Measurements from ENCODE around the gene SCYGR5.
"Not testable (repeated sequence)": the region's sequence is repeated elsewhere in the genome, so short reads cannot be mapped to it uniquely, and the experiment has no call there.

SCYGR5 gene, protein sequence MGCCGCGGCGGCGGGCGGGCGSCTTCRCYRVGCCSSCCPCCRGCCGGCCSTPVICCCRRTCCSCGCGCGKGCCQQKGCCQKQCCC

DNA sequence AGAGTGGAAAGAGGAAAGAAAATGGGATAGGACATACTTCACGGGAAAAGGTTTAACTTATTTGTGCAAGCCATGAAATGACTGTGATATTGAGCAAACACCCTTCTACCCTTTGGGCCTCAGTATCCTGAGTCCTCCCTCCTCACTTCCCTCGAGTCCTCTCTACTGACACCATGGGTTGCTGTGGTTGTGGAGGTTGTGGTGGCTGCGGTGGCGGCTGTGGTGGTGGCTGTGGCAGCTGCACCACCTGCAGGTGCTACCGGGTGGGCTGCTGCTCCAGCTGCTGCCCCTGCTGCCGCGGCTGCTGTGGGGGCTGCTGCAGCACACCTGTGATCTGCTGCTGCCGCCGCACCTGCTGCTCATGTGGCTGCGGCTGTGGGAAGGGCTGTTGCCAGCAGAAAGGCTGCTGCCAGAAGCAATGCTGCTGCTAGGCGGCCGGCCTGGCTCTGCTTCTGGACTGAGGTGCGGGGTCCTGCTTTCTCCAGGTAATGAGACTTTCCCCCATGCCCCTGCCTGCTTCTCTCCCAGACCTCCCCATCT, at the start of gene SCYGR5:
SCYGR5 (plus strand) TSS at position 174 of the 540 bp plus-strand sequence; CDS start at position 174, 0 bp downstream.
- FAIRE-seq, result not testable (repeated sequence)

DNA sequence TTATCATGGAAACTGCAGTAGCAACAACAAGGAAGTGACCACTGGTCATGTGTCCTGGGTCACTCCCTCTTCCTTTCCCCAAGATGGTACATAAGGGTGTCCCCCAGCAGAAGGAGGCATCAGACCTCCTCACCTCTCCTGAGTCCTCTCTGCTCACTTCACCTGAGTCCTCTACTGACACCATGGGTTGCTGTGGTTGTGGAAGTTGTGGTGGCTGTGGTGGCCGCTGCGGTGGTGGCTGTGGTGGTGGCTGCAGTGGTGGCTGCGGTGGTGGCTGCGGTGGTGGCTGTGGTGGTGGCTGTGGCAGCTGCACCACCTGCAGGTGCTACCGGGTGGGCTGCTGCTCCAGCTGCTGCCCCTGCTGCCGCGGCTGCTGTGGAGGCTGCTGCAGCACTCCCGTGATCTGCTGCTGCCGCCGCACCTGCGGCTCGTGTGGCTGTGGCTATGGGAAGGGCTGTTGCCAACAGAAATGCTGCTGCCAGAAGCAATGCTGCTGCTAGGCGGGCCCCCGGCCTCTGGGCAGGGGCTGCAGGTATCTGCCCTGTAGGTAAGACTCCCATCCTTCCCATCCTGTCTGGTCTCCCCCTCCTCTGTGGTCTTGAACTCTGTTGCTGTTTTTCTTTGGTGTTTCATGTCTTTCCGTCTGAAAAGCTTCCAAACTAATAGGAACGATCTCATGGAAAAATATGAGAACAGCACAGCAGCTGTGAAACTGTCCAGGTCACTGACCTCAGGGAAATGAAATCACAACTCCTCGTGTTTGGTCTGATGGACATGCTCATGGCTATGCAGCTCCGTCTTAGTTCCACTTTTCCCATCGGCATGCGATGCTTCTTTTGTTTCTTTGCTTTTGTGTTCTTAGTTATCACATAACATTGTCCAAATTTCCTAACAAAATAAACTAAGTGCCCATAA, 49.0 kb upstream of the SCYGR5 start, which contains the start of gene SCYGR4:
SCYGR4 (plus strand) TSS at position 183 of the 915 bp plus-strand sequence; CDS start at position 183, 0 bp downstream.
- FAIRE-seq, result no peak

DNA sequence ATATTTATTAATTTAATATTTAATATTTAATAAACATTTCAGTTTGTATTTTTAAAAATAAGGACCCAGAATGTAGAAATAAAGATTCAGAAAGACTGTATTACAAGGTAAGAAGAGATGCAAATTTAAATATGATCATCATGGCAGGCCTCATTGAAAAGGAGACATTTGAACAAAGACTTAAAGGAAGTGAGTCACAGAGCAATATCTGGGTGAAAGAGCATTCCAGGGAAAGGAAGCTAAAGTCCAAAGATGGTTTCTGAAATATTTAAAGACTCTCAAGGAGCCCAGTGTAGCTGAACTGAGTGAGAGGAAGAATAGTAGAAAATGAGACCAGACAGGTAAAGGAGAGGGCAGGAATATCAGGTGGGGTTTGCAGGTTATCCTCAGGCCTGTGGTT, 43.4 kb upstream of the SCYGR5 start:
- FAIRE-seq, result no peak

DNA sequence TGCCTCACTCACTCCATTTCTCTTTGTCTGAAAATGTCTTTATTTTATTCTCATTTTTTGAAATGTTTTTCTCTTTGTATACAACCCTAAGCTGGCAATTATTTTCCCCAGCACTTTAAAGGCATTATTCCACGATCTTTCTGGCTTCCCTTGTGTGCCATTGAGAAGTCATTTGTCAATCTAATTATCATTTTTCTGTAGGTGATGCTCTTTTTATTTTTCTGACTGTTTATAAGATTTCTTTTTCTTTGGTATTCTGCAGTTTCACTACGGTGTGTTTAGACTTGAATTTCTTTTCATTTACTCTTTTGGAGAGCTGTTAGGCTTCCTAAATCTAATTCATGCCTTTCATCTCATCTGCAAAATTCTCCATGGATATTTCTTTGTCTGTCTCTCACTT, 41.2 kb upstream of the SCYGR5 start:
- no peak for FAIRE-seq

DNA sequence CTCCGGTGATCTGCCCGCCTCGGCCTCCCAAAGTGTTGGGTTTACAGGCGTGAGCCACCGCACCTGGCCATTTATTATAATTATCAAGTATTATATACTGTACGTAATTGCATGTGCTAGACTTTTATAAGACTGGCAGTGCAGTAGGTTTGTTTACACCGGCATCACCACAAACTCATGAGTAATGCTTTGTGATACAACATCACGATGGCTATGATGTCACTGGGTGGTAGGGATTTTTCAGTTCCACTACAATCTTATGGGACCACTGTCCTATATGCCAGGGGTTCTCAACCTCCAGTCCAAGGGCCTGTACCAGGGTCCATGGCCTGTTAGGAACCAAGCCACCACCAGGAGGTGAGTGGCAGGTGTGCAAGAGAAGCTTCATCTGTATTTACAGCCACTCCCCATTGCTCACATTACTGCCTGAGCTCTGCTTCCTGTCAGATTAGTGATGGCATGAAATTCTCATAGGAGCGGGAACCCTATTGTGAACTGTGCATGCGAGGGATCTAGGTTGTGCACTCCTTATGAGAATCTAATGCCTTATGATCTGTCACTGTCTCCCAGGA, 39.9 kb upstream of the SCYGR5 start:
- FAIRE-seq, result no peak

DNA sequence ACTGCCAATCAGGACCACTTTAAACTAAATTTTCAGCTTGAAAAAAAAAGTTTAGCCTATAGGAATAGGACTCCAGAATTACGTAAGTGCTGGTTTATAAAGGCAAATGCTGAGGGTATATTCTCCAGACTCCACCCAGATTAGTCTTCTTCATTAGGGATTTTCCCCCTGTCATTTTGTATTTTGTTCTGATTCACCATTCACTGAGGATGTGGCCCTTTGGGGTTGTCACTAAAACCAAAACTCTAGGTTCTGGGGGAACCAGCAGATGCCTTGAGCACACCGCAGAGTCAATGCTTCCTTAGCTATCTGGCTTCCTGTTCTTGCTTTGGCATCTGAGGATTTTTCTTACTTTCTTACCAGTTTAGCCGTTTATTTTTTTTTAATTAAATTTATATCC, 38.8 kb upstream of the SCYGR5 start:
- no peak for FAIRE-seq

DNA sequence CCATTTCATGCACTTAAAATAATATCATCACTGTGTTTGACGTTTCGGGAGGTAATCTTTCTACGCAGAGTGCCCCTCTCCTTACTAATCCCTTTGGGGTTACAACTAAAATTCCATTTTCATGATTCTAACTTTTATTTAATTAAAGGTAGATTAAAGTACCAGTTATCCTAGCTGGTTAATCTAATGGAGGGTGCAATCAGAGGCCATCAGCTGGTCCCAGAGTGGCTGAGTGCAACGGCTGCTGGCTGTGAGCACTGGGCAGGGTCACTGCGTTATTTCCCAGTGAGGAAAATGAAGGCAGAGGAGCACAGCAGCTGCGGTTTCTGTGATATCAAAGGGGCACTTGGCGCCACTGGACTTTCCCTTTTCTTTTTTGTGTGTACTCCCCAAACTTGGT, 37.2 kb upstream of the SCYGR5 start:
- no peak for FAIRE-seq

DNA sequence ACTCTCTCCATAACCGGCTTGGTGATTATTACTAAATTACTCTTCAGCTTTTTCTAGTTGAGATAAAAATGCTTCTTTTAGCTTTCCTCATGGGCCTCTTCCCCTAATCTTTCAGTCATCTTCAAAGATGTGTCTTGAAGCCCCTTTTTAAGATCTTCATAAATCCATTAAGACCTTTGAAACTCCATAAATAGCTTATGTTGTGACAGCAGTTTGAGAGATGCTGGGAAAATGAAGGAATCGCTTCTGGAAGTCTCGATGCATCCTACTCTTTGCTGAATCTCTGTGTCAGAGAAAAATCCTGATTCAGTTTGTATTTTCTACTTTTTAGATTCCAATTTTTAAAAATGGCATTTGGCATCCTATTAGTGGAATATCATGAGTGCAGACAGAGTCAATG, 36.3 kb upstream of the SCYGR5 start:
- no peak for FAIRE-seq

DNA sequence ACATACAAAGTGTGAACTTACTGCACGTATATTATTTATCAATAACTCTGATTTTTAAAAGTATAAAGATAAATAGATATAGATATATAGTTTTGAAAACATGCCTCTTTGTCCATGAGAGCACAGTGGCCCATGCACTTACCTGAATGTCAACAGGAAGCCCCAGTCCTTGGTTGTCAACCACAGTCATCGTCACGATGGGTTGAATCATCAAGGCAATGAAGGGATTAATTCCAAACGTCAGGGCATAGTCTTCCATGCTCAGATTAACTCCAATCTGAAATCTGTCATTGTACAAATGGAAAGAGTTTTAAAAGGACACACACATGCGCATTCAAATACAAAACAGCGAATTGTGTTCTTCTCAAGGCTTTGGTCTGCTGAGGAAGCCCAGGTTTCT, 33.8 kb upstream of the SCYGR5 start:
- no peak for FAIRE-seq

DNA sequence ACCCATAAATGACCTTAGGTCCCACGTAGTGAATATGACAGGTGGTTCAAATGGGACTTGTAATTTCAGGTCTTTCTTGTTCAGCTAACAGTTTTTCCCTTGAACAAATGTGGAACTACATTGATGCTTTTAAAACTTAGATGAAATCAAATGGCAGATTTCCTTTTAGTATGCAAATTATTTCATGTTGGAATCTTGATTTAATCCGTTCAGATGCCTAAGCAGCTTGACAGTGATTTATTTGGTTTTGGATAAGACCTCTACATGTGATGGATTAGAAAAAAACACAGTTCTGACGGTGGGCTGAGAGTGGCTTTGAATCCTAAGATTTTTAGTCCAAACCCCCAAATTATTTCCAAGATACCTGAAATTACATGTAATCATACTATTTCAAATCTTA, 32.4 kb upstream of the SCYGR5 start:
- no peak for FAIRE-seq

DNA sequence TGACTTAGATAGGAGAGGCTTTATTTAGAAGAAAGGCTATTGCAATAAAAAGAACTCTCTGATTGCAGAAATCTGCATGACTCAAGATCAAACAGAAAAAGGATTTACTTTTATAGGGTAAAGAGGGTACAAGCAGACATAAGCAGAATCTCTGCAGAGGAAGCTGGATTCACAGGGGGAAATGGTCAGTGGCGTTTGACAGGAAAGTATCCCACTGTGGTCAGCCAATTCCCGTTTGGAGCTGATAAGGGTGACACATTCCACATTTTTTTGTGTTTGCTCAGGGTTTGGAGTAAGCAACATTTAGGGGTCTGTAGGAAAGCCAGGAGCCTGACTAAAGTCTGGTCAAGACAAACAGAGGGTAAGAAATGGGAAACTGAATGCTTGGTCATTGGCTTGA, 23.9 kb upstream of the SCYGR5 start:
- no peak for FAIRE-seq

DNA sequence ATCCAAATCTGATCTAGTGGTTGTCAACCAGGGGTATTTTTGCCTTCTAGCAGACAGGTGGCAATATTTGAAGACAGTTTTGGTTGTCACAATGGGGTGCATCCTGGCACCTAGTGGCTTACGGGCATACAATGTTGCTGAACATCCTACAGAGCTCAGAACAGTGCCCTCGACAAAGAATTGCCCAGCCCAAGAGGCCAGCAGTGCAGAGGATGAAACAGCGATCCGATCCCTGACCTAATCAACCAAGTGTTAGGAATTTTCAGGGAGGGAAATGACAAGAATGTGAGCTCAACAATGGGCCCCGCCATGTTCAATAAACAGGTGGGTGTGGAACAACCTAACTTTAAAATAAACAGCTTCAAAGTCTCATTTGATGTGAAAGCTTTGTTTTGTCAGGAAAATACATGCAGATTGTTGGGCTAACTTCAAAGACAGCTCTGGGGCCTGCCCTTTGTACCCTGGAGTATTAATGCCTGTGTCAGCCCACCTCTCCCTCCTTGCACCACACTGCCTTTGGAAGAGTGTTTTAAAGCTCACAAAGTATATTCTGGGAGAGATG, 22.5 kb upstream of the SCYGR5 start:
- FAIRE-seq, result no peak

DNA sequence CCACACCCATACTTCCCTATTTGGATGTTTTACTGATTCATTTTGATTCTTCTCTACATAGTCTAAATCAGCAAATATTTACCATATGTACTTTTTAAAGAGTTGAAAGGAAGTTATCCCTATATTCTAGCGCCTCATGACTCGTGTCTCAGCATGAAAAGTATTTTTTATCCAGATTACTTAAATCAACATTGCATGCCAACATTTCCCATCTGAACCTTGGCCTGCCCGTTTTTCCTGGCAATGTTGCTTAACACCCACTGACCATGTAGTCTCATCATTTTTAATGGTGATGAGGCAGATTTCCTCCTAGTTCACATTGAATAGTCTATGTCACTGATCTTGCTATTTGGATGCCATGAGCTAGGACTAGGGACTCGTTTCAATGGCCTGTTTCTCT, 13.2 kb upstream of the SCYGR5 start:
- no peak for FAIRE-seq

DNA sequence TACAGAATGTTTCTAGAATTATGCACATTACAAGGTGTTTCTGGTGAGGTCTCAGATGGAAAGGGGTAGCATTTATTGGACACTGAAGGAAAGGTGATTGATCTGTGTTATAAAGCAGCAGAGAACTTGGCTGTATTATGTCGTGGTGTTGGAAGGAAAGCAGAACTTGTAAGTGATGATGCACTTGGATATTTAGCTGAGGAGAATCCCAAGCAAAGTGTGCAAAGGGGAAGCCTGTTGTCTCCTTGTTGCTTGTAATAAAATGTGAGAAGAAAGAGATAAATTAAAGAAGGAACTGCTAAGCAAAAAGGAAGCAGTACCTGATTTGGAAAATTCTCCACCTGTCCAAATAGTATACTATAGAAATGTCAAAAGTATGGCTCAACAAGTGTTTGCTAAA, 12.2 kb upstream of the SCYGR5 start:
- no peak for FAIRE-seq

DNA sequence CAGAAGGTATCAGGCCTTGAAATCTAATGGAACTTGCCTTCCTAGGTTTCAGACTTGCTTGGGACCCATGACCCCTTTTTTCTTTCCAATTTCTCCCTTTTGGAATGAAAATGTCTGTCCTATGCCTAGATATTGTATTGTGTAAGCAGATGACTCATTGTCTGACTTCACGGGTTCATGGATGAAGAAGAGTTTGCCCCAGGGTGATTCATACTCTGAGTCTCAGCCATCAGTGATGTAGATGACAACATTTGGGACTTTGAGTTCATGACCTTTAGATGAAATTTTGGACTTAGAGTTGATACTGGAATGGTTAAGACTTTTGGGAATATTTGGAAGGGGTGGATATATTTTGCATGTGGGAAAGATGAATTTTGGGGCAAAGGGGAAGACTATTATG, 11.2 kb upstream of the SCYGR5 start:
- peak; percentile 43 for FAIRE-seq

DNA sequence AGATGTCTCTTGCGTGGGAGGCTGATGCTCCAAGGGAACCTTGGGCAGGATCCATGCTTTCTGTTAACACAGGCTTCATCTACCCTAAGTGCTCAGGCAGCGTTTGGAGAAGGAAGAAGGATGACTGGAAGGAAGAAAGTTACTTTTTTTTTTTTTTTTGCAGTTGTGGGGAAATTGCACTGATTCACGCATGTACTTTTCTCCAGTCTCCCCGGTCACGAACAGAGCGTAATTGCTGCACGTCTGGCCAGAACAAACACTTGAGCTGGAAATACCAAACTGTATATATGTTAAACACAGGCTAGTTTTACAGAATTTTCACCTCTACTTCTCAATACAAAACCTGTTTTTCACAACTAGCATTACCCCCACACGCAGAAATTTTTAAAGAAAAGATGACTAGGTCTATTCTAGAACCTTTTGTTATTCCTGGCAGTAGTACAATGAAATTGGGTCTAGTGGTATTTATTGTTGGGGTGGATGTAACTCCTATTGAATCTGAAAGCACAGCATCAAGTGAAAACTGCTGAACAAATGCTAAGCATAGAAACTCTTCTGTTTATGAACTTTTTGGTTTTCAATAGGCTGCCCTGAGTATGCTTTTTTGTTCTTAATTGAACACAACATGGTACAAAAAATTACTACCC, 9.3 kb upstream of the SCYGR5 start:
- FAIRE-seq, result no peak

DNA sequence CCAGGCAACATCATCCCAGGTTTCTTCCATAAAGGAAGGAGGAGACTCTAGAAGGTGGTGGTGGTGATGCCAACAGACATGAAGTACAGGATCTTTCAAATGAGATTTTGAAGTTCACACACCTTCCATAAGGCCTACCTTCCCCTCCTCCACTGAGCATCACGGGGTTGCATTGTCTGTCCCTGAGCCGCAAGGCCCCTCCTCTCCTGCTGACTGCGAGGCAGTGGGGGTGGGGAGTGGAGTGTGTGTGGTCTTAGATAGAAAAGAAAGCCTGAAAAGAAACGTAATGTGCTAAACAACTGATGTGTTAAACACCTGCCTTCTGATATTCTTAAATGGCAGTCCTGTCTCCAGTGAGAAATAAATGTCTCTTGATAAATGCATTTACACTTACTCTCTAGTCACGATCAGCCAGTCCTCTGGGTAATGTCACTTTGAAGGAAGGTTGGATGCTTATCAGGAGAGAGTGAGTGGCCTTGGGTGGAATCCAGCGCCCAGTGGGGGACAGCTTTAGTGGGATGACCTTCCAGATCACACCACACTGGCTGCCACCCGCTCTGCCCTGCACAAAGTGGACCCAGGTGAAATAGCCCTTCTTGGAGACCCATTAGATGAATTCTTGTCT, 5.5 kb upstream of the SCYGR5 start:
- FAIRE-seq, result no peak

DNA sequence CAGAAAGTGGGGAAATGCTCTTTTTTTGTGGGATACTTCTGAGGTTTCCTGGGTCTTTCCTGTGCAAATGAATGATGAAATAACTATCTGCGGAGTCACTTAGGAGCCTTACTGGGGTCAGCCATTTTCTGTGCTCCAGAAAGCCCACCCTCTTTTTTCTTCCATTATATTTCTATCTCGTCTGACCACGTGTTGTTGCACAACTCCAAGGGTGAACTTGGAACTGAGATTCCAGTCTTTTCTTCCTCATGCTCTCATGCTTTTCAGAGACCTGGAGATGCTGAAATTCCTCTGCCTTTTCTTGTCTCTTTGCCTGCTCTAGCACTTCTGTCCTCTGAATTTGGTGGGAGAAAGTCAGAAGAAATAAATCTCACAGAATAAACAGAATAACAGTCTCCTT, 4.8 kb upstream of the SCYGR5 start:
- no peak for FAIRE-seq

DNA sequence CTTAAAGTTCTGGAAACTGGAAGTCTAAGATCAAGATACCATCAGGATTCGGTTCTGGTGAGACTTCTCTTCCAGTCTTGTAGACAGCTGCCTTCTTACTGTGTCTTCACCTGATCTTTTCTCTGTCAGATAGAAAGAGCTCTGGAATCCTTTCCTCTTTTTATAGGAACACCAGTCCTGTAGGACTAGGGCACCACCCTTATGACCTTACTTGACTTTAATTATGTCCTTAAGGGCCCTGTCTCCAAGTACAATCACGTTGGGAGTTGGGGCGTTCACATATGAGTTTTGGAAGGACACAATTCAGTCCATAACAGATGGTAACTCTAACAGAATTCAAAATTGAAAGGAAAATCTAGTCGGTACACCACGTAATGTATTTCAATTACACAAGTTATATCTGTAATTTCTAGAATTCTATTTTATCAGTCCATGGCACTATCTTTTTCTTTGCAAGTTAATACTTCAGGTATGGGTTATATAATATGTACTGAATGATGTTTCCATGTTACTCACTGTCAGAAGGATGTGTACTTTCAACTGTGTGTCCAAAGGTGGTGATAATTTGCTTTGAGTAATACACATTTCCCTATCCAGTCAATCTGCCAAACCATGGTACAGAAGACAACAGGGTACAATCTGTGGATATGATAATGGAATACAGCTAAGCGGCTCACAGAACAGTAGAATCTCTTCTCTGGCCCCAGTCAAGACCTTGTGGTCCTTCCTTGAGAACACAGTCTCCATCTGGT, 1.2 kb upstream of the SCYGR5 start:
- no peak for FAIRE-seq

DNA sequence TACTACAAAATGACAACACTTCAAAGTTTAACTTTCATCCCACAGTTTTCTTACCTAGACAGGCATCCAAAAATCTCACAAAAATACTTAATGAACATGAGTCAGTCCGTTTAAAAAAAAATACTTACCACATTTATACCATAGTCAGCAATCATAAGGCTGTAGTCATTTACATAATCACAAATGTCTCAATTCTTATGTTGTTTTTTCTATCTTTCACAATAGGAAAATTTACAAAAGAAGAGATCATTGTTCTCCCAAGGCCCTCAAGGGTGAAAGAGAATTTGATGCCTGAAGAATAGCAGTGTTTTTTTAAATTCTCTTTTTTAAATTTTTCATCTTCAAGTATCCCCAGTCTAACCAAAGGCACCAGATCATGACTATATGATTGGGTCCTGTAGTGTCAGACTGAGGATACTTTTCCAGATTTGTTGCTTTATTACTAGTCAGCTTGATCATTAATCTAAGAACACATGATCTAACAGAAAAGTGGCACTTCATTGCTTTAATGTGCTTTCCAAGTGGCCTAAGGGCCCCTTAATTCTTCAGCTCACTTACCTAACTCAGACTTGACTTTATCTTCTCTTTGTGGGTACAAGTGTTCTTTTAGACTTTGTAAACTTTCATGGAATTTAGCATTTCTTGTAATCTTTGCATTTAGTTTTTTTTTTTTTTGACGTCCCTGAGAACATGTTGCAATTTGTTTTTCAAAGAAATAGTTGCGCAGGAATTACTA, 4.7 kb downstream of the SCYGR5 start:
- no peak for FAIRE-seq

DNA sequence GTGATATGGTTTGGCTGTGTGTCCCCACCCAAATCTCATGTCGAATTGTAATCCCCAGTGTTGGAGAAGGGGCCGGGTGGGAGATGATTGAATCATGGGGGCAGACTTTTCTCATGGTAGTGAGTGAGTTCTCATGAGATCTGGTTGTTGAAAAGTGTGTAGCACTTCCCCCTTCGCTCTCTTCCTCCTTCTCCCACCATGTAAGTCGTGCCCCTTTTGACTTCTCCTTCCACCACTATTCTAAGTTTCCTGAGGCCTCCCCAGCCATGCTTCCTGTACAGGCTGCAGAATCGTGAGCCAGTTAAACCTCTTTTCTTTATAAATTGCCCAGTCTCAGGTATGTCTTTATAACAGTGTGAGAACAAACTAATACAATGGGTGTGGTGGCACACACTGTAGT, 7.0 kb downstream of the SCYGR5 start:
- not testable (repeated sequence) for FAIRE-seq
